ENCODE results near the gene SPINT1. TPM values are rescaled to one million over a fixed set of nuclear protein-coding genes. Genes with fewer than 3 reads are reported as not detected.

SPINT1 gene
- 306 and 342 TPM in 2 replicates for total RNA-seq

GRCh38 chr15:40843885-40844695 is at the start of gene SPINT1:
Gene SPINT1, plus strand, starts transcription at chr15:40844048. Its CDS starts 507 bp downstream, at chr15:40844555.
- DNase-seq (ENCODE audit: low read depth) = no peak
- Histone ChIP-seq H3K36me3 (ENCODE audit: control insufficient read depth, insufficient read depth, low read length) (no peaks in the 10 kb centered on the region), H3K27me3 (ENCODE audit: control insufficient read depth, insufficient read depth, low read length) (no peaks in the 10 kb centered on the region), H3K4me3 (ENCODE audit: low read depth, low read length) (peak within 1 kb of the TSS; percentile 82)
- no peak for TF ChIP-seq CTCF (IDR thresholded peaks at IDR 0.05; ENCODE audit: insufficient read depth, low read length, poor library complexity, severe bottlenecking)

- Histone ChIP-seq H3K27me3 (ENCODE audit: control insufficient read depth, insufficient read depth, low read length) (no peaks in the 10 kb centered on the region), H3K4me3 (ENCODE audit: low read depth, low read length) (no peak overlapping the region), H3K36me3 (ENCODE audit: control insufficient read depth, insufficient read depth, low read length) (peaks cover 2% of the 10 kb centered on the region)
- no peak for TF ChIP-seq CTCF (IDR thresholded peaks at IDR 0.05; ENCODE audit: insufficient read depth, low read length, poor library complexity, severe bottlenecking)
- DNase-seq (ENCODE audit: low read depth) = no peak
Observed at GRCh38 chr15:40796041-40796440, 47.8 kb upstream of the SPINT1 start.

GRCh38 chr15:40796512-40796911 is 47.3 kb upstream of the SPINT1 start:
- peaks cover 2% of the 10 kb centered on the region for H3K36me3 ChIP-seq (ENCODE audit: control insufficient read depth, insufficient read depth, low read length)
- no peaks in the 10 kb centered on the region for H3K27me3 ChIP-seq (ENCODE audit: control insufficient read depth, insufficient read depth, low read length)
- no peak overlapping the region for H3K4me3 ChIP-seq (ENCODE audit: low read depth, low read length)
- TF ChIP-seq CTCF (IDR thresholded peaks at IDR 0.05; ENCODE audit: insufficient read depth, low read length, poor library complexity, severe bottlenecking) = no peak
- no peak for DNase-seq (ENCODE audit: low read depth)

GRCh38 chr15:40799523-40799922 is 44.3 kb upstream of the SPINT1 start:
- Histone ChIP-seq H3K36me3 (ENCODE audit: control insufficient read depth, insufficient read depth, low read length) (no peaks in the 10 kb centered on the region), H3K27me3 (ENCODE audit: control insufficient read depth, insufficient read depth, low read length) (no peaks in the 10 kb centered on the region)
- no peak for TF ChIP-seq CTCF (IDR thresholded peaks at IDR 0.05; ENCODE audit: insufficient read depth, low read length, poor library complexity, severe bottlenecking)

GRCh38 chr15:40803076-40803475 is 40.8 kb upstream of the SPINT1 start:
- no peaks in the 10 kb centered on the region for H3K36me3 ChIP-seq (ENCODE audit: control insufficient read depth, insufficient read depth, low read length)
- H3K4me3 ChIP-seq (ENCODE audit: low read depth, low read length) = no peak overlapping the region
- H3K27me3 ChIP-seq (ENCODE audit: control insufficient read depth, insufficient read depth, low read length) = no peaks in the 10 kb centered on the region
- no peak for DNase-seq (ENCODE audit: low read depth)
- no peak for TF ChIP-seq CTCF (IDR thresholded peaks at IDR 0.05; ENCODE audit: insufficient read depth, low read length, poor library complexity, severe bottlenecking)

More at GRCh38 chr15:40799523-40799922, 44.3 kb upstream of the SPINT1 start:
- no peak for DNase-seq (ENCODE audit: low read depth)
- H3K4me3 ChIP-seq (ENCODE audit: low read depth, low read length) = no peak overlapping the region

GRCh38 chr15:40803688-40804087 is 40.2 kb upstream of the SPINT1 start:
- Histone ChIP-seq H3K36me3 (ENCODE audit: control insufficient read depth, insufficient read depth, low read length) (no peaks in the 10 kb centered on the region), H3K4me3 (ENCODE audit: low read depth, low read length) (no peak overlapping the region), H3K27me3 (ENCODE audit: control insufficient read depth, insufficient read depth, low read length) (no peaks in the 10 kb centered on the region)
- TF ChIP-seq CTCF (IDR thresholded peaks at IDR 0.05; ENCODE audit: insufficient read depth, low read length, poor library complexity, severe bottlenecking) = no peak
- DNase-seq (ENCODE audit: low read depth) = no peak

All from kidney epithelial cell (primary cell).